OCI-LY3 (cell line): Measurements from ENCODE around the gene ZNF606.

ENCODE experiments used
- CTCF ChIP-seq: fragments of 200-600, 300-600 bp; sonication (generic); IDR thresholded peaks from 2 replicates; pipeline ENCODE4 v1.5.1; 2014; ENCODE audit warnings: antibody characterized with exemption, low read length, low read depth
- EZH2phosphoT487 ChIP-seq: fragments of 200-600 bp; shearing (Covaris generic); IDR thresholded peaks from 2 replicates; pipeline ENCODE4 v1.6.1; 2018; ENCODE audit warnings: antibody characterized with exemption, mixed run types, low read depth

- TF ChIP-seq CTCF (no peak), EZH2phosphoT487 (no peak)
Measured at GRCh38 chr19:58044886-58045285, 42.3 kb upstream of the ZNF606 start.
